Coronary artery (tissue), 2 donors: ENCODE results near the gene TMEM234.
"Not testable (repeated sequence)": the region's sequence is repeated elsewhere in the genome, so short reads cannot be mapped to it uniquely, and the experiment has no call there.

ENCODE experiments used
- DNase-seq: peaks from one replicate; pipeline ENCODE4 v3.0.0-alpha.2; 2017; ENCODE audit warnings: low spot score
- H3K27ac ChIP-seq, 2 donors: fragments of 200-600 bp; sonication (generic); one replicate each; pipeline ENCODE4 v1.5.1; 2016 to 2019
- H3K4me3 ChIP-seq: fragments of 200-600 bp; sonication (generic); 2 replicates; pipeline ENCODE4 v1.5.1; 2016; ENCODE audit warnings: mild to moderate bottlenecking, moderate library complexity
- TF ChIP-seq, protein P1 (sequence below): fragments of 200-600 bp; sonication (generic); IDR thresholded peaks from one replicate; pipeline ENCODE4 v1.5.1; 2019; ENCODE audit warnings: antibody characterized with exemption

TMEM234 gene

GRCh38 chr1:32221980-32222755 lies at the start of gene TMEM234, which contains the start of gene EIF3I:
Gene TMEM234, minus strand, starts transcription at chr1:32222353. Its CDS starts 31 bp downstream, at chr1:32222322.
Gene EIF3I, plus strand, starts transcription at chr1:32222407. Its CDS starts 35 bp downstream, at chr1:32222442.
- Histone ChIP-seq H3K27ac (peak within 1 kb of the TSS; percentile 84 to 97), H3K4me3 (peak within 1 kb of the TSS; percentile 94)
- TF ChIP-seq, protein P1, sequence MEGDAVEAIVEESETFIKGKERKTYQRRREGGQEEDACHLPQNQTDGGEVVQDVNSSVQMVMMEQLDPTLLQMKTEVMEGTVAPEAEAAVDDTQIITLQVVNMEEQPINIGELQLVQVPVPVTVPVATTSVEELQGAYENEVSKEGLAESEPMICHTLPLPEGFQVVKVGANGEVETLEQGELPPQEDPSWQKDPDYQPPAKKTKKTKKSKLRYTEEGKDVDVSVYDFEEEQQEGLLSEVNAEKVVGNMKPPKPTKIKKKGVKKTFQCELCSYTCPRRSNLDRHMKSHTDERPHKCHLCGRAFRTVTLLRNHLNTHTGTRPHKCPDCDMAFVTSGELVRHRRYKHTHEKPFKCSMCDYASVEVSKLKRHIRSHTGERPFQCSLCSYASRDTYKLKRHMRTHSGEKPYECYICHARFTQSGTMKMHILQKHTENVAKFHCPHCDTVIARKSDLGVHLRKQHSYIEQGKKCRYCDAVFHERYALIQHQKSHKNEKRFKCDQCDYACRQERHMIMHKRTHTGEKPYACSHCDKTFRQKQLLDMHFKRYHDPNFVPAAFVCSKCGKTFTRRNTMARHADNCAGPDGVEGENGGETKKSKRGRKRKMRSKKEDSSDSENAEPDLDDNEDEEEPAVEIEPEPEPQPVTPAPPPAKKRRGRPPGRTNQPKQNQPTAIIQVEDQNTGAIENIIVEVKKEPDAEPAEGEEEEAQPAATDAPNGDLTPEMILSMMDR = no peak
- peak; percentile 95 for DNase-seq

GRCh38 chr1:32269744-32270143 lies 47.6 kb upstream of the TMEM234 start:
- H3K4me3 ChIP-seq = no peak overlapping the region
- TF ChIP-seq, protein P1 = no peak
- no peak overlapping the region for H3K27ac ChIP-seq
- DNase-seq = no peak

GRCh38 chr1:32266921-32267591 lies 44.9 kb upstream of the TMEM234 start:
- TF ChIP-seq, protein P1 = no peak
- no peak for DNase-seq
- Histone ChIP-seq H3K4me3 (no peak overlapping the region), H3K27ac (peak overlapping the region in 1 of 2 donors; percentile 19)

- no peak for DNase-seq
- no peak overlapping the region for H3K27ac ChIP-seq
- no peak overlapping the region for H3K4me3 ChIP-seq
- TF ChIP-seq, protein P1 = no peak
These were observed 43.7 kb upstream of the TMEM234 start for GRCh38 chr1:32265846-32266245.

DNA sequence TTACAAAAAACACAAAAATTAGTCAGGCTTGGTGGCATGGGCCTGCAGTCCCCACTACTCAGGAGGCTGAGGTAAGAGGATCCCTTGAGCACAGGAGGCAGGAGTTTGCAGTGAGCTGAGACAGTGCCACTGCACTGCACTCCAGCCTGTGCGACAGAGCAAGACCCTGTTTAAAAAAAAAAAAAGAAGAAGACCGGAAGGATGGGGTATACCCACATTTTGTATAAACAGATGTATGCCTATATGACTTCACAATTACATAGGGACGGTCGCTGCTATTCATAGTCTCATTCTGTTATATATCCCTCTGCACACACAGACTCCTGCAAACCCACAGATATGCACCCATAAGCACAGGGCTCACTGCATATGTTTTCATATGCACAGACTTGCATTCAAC lies 41.6 kb upstream of the TMEM234 start:
- Histone ChIP-seq H3K27ac (no peak overlapping the region), H3K4me3 (no peak overlapping the region)
- DNase-seq = no peak
- TF ChIP-seq, protein P1 = no peak

DNA sequence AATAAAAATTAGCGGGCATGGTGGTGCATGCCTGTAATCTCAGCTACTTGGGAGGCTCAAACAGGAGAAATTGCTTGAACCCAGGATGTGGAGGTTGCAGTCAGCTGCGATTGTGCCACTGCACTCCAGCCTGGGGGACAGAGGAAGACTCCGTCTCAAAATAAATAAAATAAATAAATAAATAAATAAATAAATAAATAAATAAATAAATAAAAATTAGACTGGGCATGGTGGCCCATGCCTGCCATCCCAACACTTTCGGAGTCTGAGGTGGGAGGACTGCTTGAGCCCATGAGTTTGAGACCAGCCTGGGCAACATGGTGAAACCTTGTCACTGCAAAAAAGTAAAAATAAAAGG lies 41.1 kb upstream of the TMEM234 start:
- not testable (repeated sequence) for DNase-seq, H3K4me3 ChIP-seq, H3K27ac ChIP-seq

DNA sequence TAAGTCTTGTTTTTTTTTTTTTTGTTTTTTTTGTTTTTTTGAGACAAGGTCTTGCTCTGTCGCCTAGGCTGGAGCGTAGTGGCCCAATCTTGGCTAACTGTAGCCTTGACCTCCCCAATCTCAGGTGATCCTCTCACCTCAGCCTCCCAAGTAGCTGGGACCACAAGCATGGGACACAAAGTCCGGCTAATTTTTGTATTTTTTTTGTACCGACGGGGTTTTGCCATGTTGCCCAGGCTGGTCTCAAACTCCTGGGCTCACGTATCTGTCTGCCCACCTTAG lies 35.0 kb upstream of the TMEM234 start:
- TF ChIP-seq, protein P1 = no peak
- no peak overlapping the region for H3K4me3 ChIP-seq
- no peak for DNase-seq
- no peak overlapping the region for H3K27ac ChIP-seq
